BE2C (cell line): ENCODE measurements around the gene PNMA8B.

ENCODE experiments used
- DNase-seq: peaks from one replicate; pipeline ENCODE4 v3.0.0-alpha.2; 2020
- H3K27me3 ChIP-seq: fragments of 250-450 bp; sonication (Bioruptor Pico); 2 replicates; pipeline ENCODE4 v1.5.1; 2020; ENCODE audit warnings: mild to moderate bottlenecking
- H3K36me3 ChIP-seq: fragments of 250-450 bp; sonication (Bioruptor Pico); 2 replicates; pipeline ENCODE4 v1.5.1; 2020; ENCODE audit warnings: mild to moderate bottlenecking
- H3K4me1 ChIP-seq: fragments of 250-450 bp; sonication (Bioruptor Pico); 2 replicates; pipeline ENCODE4 v1.5.1; 2020
- H3K4me3 ChIP-seq: 2 replicates; pipeline ENCODE4 v1.5.1; 2011; ENCODE audit warnings: low read depth, low read length
- H3K9me3 ChIP-seq: fragments of 250-450 bp; sonication (Bioruptor Pico); 2 replicates; pipeline ENCODE4 v1.5.1; 2020
- TF ChIP-seq, protein P1 (sequence below): IDR thresholded peaks from 2 replicates; pipeline ENCODE4 v1.5.1; 2012; ENCODE audit warnings: mild to moderate bottlenecking, low read depth, low read length

PNMA8B gene

GRCh38 chr19:46449228-46449627 lies 46.4 kb downstream of the PNMA8B start:
- no peak for DNase-seq
- no peak overlapping the region for H3K4me3 ChIP-seq
- H3K36me3 ChIP-seq = no peaks in the 10 kb centered on the region
- TF ChIP-seq, protein P1, sequence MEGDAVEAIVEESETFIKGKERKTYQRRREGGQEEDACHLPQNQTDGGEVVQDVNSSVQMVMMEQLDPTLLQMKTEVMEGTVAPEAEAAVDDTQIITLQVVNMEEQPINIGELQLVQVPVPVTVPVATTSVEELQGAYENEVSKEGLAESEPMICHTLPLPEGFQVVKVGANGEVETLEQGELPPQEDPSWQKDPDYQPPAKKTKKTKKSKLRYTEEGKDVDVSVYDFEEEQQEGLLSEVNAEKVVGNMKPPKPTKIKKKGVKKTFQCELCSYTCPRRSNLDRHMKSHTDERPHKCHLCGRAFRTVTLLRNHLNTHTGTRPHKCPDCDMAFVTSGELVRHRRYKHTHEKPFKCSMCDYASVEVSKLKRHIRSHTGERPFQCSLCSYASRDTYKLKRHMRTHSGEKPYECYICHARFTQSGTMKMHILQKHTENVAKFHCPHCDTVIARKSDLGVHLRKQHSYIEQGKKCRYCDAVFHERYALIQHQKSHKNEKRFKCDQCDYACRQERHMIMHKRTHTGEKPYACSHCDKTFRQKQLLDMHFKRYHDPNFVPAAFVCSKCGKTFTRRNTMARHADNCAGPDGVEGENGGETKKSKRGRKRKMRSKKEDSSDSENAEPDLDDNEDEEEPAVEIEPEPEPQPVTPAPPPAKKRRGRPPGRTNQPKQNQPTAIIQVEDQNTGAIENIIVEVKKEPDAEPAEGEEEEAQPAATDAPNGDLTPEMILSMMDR = no peak
- H3K9me3 ChIP-seq = 0 out of 2 replicates have a peak, but pooled peaks cover 2% of the 10 kb centered on the region
- H3K27me3 ChIP-seq = no peaks in the 10 kb centered on the region
- H3K4me1 ChIP-seq = no peaks in the 10 kb centered on the region

GRCh38 chr19:46448601-46449000 lies 47.1 kb downstream of the PNMA8B start:
- Histone ChIP-seq H3K27me3 (no peaks in the 10 kb centered on the region), H3K4me1 (no peaks in the 10 kb centered on the region), H3K4me3 (no peak overlapping the region), H3K36me3 (no peaks in the 10 kb centered on the region), H3K9me3 (0 out of 2 replicates have a peak, but pooled peaks cover 2% of the 10 kb centered on the region)
- no peak for DNase-seq
- TF ChIP-seq, protein P1 = no peak

DNA sequence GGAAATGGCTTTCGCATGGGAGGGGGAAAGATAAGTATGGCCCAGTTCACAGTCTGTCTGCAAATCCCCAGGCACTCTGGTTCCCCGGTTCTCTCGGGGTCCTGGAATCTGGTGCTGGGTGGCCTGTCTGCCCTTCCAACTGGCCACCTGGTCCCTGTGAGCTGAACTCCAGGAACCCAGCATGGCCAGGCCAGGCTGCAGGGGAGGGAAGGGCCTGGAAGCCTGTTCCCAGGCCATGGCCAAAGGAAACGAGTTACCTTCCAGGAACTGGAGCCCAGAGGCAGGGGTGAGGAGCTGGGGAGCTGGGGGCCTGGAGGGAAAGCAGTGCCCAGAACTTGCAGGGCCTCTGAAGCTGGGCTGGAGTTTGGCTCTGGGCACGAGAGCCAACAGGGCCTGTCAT lies 47.8 kb downstream of the PNMA8B start:
- Histone ChIP-seq H3K9me3 (0 out of 2 replicates have a peak, but pooled peaks cover 2% of the 10 kb centered on the region), H3K36me3 (no peaks in the 10 kb centered on the region), H3K27me3 (no peaks in the 10 kb centered on the region), H3K4me3 (no peak overlapping the region), H3K4me1 (no peaks in the 10 kb centered on the region)
- TF ChIP-seq, protein P1 = no peak
- no peak for DNase-seq

GRCh38 chr19:46447006-46447405 lies 48.7 kb downstream of the PNMA8B start:
- Histone ChIP-seq H3K27me3 (no peaks in the 10 kb centered on the region), H3K4me1 (no peaks in the 10 kb centered on the region), H3K36me3 (no peaks in the 10 kb centered on the region), H3K9me3 (0 out of 2 replicates have a peak, but pooled peaks cover 2% of the 10 kb centered on the region), H3K4me3 (no peak overlapping the region)
- TF ChIP-seq, protein P1 = no peak
- no peak for DNase-seq

GRCh38 chr19:46446021-46446420 lies 49.6 kb downstream of the PNMA8B start:
- Histone ChIP-seq H3K27me3 (no peaks in the 10 kb centered on the region), H3K4me3 (no peak overlapping the region), H3K4me1 (no peaks in the 10 kb centered on the region), H3K9me3 (0 out of 2 replicates have a peak, but pooled peaks cover 2% of the 10 kb centered on the region), H3K36me3 (no peaks in the 10 kb centered on the region)
- TF ChIP-seq, protein P1 = no peak
- no peak for DNase-seq

DNA sequence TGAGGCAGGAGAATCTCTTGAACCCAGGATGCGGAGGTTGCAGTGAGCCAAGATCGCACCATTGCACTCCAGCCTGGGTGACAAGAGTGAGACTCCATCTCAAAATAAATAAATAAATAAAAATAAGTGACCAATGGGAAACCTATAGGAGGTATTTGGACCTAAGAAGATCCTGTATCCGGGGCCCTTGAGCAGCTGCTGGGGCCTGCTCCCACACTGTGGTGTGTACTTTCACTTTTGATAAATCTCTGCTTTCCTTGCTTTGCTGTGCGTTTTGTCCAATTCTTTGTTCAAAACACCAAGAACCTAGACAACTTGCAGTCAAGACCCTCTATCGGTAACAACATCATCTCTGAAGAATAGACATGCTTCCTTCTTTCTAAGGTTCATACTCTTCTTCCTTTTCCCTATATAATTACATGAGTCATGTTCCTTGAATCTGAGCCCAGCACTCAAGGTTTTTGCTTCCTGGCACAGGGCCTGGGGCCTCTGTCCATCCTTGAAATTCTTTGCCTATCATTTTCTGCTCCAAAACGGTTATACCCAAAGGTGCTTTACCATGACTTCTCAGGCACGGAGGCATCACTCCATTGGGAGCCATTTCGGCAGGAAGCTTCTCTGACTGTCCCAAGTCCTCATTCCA lies 52.7 kb downstream of the PNMA8B start:
- Histone ChIP-seq H3K4me3 (no peak overlapping the region), H3K9me3 (no peaks in the 10 kb centered on the region), H3K36me3 (no peaks in the 10 kb centered on the region), H3K4me1 (no peaks in the 10 kb centered on the region), H3K27me3 (no peaks in the 10 kb centered on the region)
- TF ChIP-seq, protein P1 = no peak
- DNase-seq = no peak
